Ovary (tissue), 3 donors: Measurements from ENCODE around the gene TAB3.

Experiments
- CTCF ChIP-seq, 3 donors: fragments of 450-650 bp in 2 of 3; fragments of 200-600 bp in 1 of 3; IDR thresholded peaks; one replicate each; pipeline versions ENCODE4 v1.5.1 to v1.8.0; 2016 to 2022; ENCODE audit warnings: antibody characterized with exemption in 3 of 3, mild to moderate bottlenecking in 1 of 3
- POLR2A ChIP-seq: fragments of 450-650 bp; IDR thresholded peaks from one replicate; pipeline ENCODE4 v1.6.1; 2017; ENCODE audit warnings: antibody characterized with exemption, mild to moderate bottlenecking, moderate library complexity
- donor health status: DM: no; HTN: no; CAD: no.

- TF ChIP-seq CTCF (IDR thresholded peaks at IDR 0.05) (no peak), POLR2A (no peak)
Measured at GRCh38 chrX:30918480-30918879, 29.4 kb upstream of the TAB3 start.
